Suprapubic skin (tissue), 4 donors: ENCODE measurements around the gene ENAH. TPM values are rescaled to one million over a fixed set of nuclear protein-coding genes. Genes with fewer than 3 reads are reported as not detected.

ENCODE experiments used
- DNase-seq, 2 donors: peaks; one replicate each; pipeline ENCODE4 v3.0.0-alpha.2; 2019; ENCODE audit warnings: low spot score in 2 of 2
- H3K27ac ChIP-seq: fragments of 200-600 bp; sonication (generic); one replicate; pipeline ENCODE4 v1.5.1; 2019
- H3K27me3 ChIP-seq: fragments of 200-600 bp; sonication (generic); one replicate; pipeline ENCODE4 v1.5.1; 2019
- H3K36me3 ChIP-seq: fragments of 200-600 bp; sonication (generic); one replicate; pipeline ENCODE4 v1.5.1; 2019
- H3K4me1 ChIP-seq: fragments of 200-600 bp; sonication (generic); one replicate; pipeline ENCODE4 v1.5.1; 2019
- H3K4me3 ChIP-seq: fragments of 200-600 bp; sonication (generic); one replicate; pipeline ENCODE4 v1.5.1; 2019; ENCODE audit warnings: mild to moderate bottlenecking
- H3K9me3 ChIP-seq: fragments of 200-600 bp; sonication (generic); one replicate; pipeline ENCODE4 v1.5.1; 2019
- CTCF ChIP-seq, 2 donors: fragments of 200-600 bp in 1 of 2; fragments of 450-650 bp in 1 of 2; sonication (generic) in 1 of 2; IDR thresholded peaks; one replicate each; pipeline ENCODE4 v1.5.1; 2016 to 2019; ENCODE audit warnings: antibody characterized with exemption in 2 of 2, mild to moderate bottlenecking in 1 of 2, moderate library complexity in 1 of 2
- EP300 ChIP-seq: sonication (generic); formaldehyde crosslinking; IDR thresholded peaks from one replicate; pipeline ENCODE4 v1.6.1; 2017; ENCODE audit warnings: antibody characterized with exemption
- POLR2A ChIP-seq, 2 donors: fragments of 450-650 bp; IDR thresholded peaks; one replicate each; pipeline ENCODE4 v1.6.1; 2017; ENCODE audit warnings: antibody characterized with exemption in 2 of 2, mild to moderate bottlenecking in 2 of 2, moderate library complexity in 2 of 2
- POLR2AphosphoS5 ChIP-seq, 3 donors: sonication (generic); formaldehyde crosslinking; IDR thresholded peaks; one replicate each; pipeline ENCODE4 v1.6.1; 2017; ENCODE audit warnings: antibody characterized with exemption in 3 of 3
- WGBS: methylation state at CpG from one replicate; pipeline ENCODE4 v1.1.5; 2018; 5-methylcytosine and 5-hydroxymethylcytosine counted together
- total RNA-seq, 4 donors: library from RNA; depleted of rRNA; stranded (reverse); fragments of >200 nt; gene quantifications; one replicate each; pipeline ENCODE4 v1.1.0, GENCODE V29; 2016

Gene ENAH
- total RNA-seq, 4 donors from 2014 or later: 33.5 to 44.6 (median 41.8) TPM

DNA sequence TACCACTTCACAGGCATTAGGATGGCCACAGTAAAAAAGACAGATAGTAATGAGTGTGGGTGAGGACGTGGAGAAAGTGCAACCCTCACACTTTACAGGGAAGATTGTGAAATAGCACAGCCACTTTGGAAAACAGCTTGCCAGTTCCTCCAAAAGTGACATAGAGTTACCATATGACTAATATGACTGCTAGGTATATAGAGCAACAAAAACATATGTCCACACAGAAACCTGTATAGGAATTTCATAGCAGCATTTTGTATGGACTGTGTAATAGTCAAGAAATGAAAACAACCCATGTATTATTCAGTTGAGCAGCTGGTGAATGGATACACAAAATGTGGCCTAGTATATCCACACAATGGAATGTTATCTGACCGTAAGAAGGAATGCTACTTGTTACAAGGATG is 194.7 kb downstream of the ENAH start:
- H3K4me1 ChIP-seq: peaks cover 46% of the 10 kb centered on the region
- H3K27ac ChIP-seq: no peak overlapping the region
- no peaks in the 10 kb centered on the region for H3K27me3 ChIP-seq
- 63% methylated on average over 2 of the region's 2 CpGs for WGBS
- no peaks in the 10 kb centered on the region for H3K36me3 ChIP-seq
- no peaks in the 10 kb centered on the region for H3K9me3 ChIP-seq
- TF ChIP-seq POLR2A (IDR thresholded peaks at IDR 0.05) (no peak), CTCF (IDR thresholded peaks at IDR 0.05) (no peak), EP300 (no peak), POLR2AphosphoS5 (IDR thresholded peaks at IDR 0.05) (no peak)
- no peak overlapping the region for H3K4me3 ChIP-seq
- no peak for DNase-seq

DNA sequence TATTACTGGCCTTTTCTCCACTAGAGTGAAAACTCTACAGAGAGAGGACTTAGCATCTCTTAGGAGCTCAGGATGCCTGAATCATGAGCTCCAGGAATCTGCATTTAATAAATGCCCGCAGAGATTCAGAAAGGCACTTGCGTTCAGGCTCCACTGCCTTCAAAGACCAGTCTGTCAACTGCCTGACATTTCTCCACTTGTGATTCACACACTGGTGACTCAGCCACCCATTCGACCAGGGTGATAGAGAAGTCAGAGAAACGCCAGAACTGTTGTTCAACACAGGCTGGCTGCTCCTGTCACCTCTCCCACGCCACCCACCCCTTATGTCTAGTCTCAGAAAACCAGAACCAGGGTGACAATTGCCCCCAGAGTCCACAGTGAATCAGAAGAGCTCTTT is 198.2 kb downstream of the ENAH start:
- no peaks in the 10 kb centered on the region for H3K9me3 ChIP-seq
- no peak overlapping the region for H3K4me3 ChIP-seq
- H3K36me3 ChIP-seq: no peaks in the 10 kb centered on the region
- peak overlapping the region; percentile 72 for H3K27ac ChIP-seq
- H3K4me1 ChIP-seq: peaks cover 15% of the 10 kb centered on the region
- TF ChIP-seq POLR2AphosphoS5 (IDR thresholded peaks at IDR 0.05) (no peak), POLR2A (IDR thresholded peaks at IDR 0.05) (no peak), EP300 (no peak), CTCF (IDR thresholded peaks at IDR 0.05) (no peak)
- H3K27me3 ChIP-seq: no peaks in the 10 kb centered on the region
- 16% methylated on average over 5 of the region's 5 CpGs for WGBS
- peak in 1 of 2 donors; percentile 55 for DNase-seq

- WGBS: 41% methylated on average over 5 of the region's 5 CpGs
- Histone ChIP-seq H3K27me3 (no peaks in the 10 kb centered on the region), H3K27ac (peak overlapping the region; percentile 72), H3K4me3 (no peak overlapping the region), H3K4me1 (peaks cover 20% of the 10 kb centered on the region), H3K9me3 (no peaks in the 10 kb centered on the region), H3K36me3 (no peaks in the 10 kb centered on the region)
- peak in 1 of 2 donors; percentile 53 for DNase-seq
- TF ChIP-seq EP300 (no peak), POLR2AphosphoS5 (IDR thresholded peaks at IDR 0.05) (no peak), CTCF (IDR thresholded peaks at IDR 0.05) (no peak), POLR2A (IDR thresholded peaks at IDR 0.05) (no peak)
These were observed 198.9 kb downstream of the ENAH start for GRCh38 chr1:225453797-225454648.

- Histone ChIP-seq H3K36me3 (no peaks in the 10 kb centered on the region), H3K4me1 (peaks cover 40% of the 10 kb centered on the region), H3K4me3 (no peak overlapping the region), H3K9me3 (no peaks in the 10 kb centered on the region), H3K27ac (no peak overlapping the region), H3K27me3 (no peaks in the 10 kb centered on the region)
- DNase-seq: peak in 1 of 2 donors; percentile 49
- TF ChIP-seq EP300 (no peak), POLR2AphosphoS5 (IDR thresholded peaks at IDR 0.05) (no peak), CTCF (IDR thresholded peaks at IDR 0.05) (no peak)
- 80% methylated on average over 21 of the region's 25 CpGs for WGBS
These were observed 200.9 kb downstream of the ENAH start for GRCh38 chr1:225451840-225452515.

- DNase-seq: no peak
- TF ChIP-seq POLR2AphosphoS5 (IDR thresholded peaks at IDR 0.05) (no peak), CTCF (IDR thresholded peaks at IDR 0.05) (no peak), POLR2A (IDR thresholded peaks at IDR 0.05) (no peak), EP300 (no peak)
- Histone ChIP-seq H3K27me3 (no peaks in the 10 kb centered on the region), H3K27ac (no peak overlapping the region), H3K36me3 (no peaks in the 10 kb centered on the region), H3K9me3 (no peaks in the 10 kb centered on the region), H3K4me1 (peaks cover 47% of the 10 kb centered on the region), H3K4me3 (no peak overlapping the region)
- WGBS: 80% methylated on average over 6 of the region's 6 CpGs
These were observed 201.6 kb downstream of the ENAH start for GRCh38 chr1:225451340-225451739.
